HG02938 (cell line): ENCODE data around the gene COPRS.
"Not testable (repeated sequence)": the region's sequence is repeated elsewhere in the genome, so short reads cannot be mapped to it uniquely, and the experiment has no call there.

Experiments
- ATAC-seq: cut with Tn5 transposase; IDR thresholded peaks from one replicate; pipeline ENCODE4 v1.9.1; 2021; ENCODE audit warnings: mild to moderate bottlenecking, moderate library complexity; ENCODE audit not compliant: unreplicated experiment

Gene COPRS

GRCh38 chr17:31845291-31845690 is 13.8 kb downstream of the COPRS start:
- ATAC-seq: no peak

DNA sequence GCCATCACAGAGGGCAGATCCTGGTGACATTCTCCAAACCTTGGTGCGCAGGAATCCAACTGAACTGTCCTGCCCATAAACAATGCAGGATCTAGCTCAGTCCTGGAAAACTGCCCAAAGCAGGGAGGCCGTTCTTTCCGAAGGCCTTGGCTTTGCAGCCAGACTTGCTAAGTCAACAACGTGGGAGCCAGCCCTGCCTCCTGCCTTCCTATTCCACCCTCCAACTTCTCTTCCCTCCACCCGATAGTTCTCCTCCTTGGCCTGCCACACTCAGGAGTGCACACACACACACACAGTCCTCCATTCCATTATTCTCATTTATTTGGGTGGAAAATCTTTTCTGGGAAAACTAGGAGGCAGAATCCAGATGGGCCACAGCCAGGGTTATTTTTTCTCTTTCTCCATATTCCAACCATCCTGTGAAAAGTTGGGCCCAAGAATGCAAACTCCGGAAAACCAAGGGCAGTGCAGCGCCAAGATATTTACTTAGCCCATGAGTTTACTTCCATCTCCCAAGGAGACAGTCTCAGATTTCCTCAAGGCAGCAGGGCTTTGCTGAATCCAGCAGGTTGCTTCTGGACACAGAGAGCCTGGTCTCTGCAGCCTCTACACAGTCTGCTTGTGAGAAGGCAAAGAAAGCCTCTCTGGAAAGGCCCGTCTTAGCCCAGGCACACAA is 15.8 kb downstream of the COPRS start:
- no peak for ATAC-seq

GRCh38 chr17:31842195-31843069 is 16.6 kb downstream of the COPRS start:
- ATAC-seq: no peak

- ATAC-seq: no peak
Measured at GRCh38 chr17:31841850-31842194, 17.2 kb downstream of the COPRS start.

- no peak for ATAC-seq
Measured at GRCh38 chr17:31838636-31839225, 20.3 kb downstream of the COPRS start.

GRCh38 chr17:31835984-31836383 is 23.1 kb downstream of the COPRS start:
- no peak for ATAC-seq

DNA sequence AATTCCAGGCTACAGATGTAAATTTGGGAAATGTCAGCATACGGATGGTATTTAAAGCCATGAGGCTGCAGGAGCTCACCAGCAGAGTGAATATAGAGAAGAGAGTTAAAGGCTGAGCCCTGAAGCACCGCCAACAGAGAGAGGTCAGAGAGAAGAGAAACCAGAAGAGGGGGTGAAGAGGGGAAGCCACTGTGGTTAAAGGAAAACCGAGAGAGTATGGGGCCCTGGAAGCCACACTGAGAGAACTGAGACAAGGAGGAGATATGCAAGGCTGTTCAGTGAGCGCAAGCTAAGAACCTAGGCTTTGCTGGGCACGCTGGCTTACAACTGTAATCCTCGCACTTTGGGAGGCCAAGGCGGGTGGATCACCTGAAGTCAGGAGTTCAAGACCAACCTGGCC is 24.6 kb downstream of the COPRS start:
- no peak for ATAC-seq

DNA sequence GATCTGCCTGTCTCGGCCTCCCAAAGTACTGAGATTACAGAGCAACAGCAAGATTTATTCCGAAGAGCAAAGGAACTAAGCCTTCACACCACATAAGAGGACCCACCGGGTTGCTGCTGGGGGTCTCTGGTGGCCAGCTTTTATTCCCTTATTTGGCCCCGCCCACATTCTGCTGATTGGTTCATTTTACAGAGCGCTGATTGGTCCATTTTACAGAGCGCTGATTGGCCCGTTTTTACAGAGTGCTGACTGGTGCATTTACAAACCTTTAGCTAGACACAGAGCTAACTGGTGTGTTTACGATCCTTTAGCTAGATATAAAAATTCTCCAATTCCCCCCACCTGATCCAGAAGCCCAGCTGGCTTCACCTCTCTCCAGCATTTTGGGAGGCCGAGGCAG is 26.3 kb downstream of the COPRS start:
- ATAC-seq: no peak

- ATAC-seq: no peak
Measured at GRCh38 chr17:31830971-31831858, 27.8 kb downstream of the COPRS start.

DNA sequence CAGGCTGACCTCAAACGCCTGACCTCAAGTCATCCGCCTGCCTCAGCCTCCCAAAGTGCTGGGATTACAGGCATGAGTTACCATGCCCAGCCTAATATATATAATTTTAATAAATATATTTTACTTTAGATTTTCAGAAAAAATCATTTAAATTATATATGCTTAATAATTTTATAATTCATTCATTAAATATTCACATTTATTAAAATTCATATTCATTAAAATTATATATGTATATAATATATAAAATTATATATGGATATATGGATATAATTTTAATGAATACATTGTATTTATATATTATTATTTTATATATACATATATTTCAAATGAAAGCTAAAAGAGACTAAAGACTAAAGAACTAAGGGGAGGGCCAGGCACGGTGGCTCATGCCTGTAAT is 29.4 kb downstream of the COPRS start:
- ATAC-seq: no peak

DNA sequence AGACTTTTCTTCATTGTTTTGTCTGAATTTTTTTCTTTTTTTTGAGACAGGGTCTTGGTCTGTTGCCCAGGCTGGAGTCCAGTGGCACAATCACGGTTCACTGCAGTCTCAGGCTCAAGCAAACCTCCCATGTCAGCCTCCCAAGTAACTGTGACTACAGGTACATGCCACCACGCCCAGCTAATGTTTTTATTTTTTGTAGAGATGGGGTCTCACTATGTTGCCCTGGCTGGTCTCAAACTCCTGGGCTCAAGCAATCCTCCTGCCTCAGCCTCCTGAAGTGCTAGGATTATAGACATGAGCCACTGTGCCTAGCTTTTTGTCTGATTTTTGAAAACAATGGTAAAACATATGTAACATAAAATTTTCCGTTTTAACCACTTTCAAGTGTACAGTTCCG is 30.1 kb downstream of the COPRS start:
- ATAC-seq: not testable (repeated sequence)

GRCh38 chr17:31825961-31826691 is 32.9 kb downstream of the COPRS start:
- ATAC-seq: no peak

DNA sequence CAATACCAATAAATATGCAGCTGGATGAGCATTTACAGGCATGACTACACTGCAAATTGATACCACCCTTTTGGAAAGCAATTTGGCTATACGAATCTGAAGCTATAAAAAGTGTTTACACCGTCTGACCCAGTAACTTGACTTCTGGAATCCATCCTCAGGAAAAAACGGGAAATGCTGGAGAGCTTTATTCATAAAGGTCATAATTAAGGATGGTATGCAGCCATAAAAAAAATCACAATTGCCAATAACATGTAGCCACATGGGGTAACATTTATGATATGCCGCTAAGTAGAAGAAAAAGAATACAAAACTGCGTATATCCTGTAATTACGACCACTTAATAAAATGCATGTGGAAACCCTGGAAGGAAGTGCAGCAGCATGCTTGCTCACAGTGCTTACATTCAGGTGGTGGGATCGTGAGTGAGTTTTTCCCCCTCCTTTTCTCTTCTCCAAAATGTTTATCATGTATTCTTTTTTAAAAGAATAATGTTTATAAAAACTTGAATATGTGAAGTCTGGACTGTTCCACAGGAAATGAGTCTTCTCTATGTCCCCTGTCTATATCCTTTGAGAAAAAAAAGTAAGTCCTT is 34.2 kb downstream of the COPRS start:
- ATAC-seq: no peak

DNA sequence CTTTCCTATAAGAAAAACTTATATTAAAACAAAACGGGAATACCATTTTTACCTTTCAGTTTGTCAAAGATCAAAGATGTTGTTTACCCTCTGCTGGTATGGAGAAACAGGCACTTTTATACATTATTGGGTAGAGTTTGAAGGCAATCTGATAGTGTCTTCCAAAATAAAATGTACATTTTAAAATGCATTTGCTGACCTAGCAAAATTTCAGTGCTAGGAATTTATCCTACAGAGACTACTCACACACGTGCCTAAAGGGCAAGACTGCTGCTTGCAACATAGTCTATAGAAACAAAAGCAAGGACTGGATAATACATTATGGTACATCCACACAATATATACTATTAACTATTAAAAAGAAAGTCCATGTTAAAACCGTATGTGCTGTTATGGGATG is 36.0 kb downstream of the COPRS start:
- no peak for ATAC-seq

DNA sequence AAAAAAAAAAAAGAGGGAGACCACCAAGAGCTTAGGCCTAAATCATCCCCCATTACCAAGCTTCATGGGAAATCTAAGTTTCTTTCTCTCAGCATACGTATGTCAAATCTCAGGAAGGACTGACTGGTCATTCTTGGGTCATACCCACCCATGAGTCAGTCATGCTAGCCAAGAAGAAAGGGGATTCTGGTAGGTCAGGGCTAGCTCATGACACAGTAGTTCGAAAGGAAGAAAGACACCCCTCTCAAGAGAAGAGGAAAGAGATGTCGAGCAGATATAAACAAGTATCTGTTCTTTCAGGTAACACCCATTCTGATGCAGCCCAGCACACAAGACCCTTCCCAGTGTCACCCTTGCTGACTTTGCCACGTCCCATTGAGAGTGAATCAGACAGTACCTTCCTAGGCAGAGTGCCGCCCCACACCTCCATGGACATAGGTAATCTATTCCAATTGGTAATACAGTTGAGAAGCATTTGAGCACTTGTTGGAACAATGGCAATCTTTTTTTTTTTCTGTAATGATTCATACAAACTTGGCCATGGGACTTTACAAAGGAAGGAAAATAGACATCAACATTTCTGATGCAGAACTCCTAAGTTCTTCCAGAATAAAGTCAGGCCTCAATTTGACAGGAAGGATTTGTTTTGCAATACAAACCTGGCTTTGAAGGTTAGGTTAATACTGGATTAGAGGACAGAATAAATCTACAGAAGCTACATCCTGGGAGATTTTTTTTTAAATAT is 38.2 kb downstream of the COPRS start:
- ATAC-seq: no peak

DNA sequence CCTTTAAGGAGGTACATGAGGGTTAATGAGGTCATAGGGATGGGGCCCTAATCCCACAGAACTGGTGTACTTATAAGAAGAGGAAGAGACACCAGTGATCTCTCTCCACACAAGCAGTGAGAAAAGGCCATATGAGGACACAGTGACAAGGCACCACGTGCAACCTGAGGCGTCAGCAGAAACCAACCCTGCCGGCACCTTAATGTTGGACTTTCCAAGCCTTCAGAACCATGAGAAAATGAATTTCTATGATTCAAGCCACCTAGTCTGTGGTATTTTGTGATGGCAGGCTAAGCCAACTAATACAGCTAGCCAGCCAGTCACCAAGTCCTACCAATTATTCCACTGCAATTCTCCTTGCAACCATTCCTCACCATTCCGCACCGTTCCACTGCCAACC is 39.5 kb downstream of the COPRS start:
- no peak for ATAC-seq

GRCh38 chr17:31818863-31819262 is 40.2 kb downstream of the COPRS start:
- not testable (repeated sequence) for ATAC-seq

- no peak for ATAC-seq
Measured at GRCh38 chr17:31815212-31815730, 43.8 kb downstream of the COPRS start.

- ATAC-seq: no peak
Measured at GRCh38 chr17:31811101-31811500, 47.9 kb downstream of the COPRS start.
